HepG2 (cell line): ENCODE measurements around the gene RBAK. TPM values are rescaled to one million over a fixed set of nuclear protein-coding genes. Genes with fewer than 3 reads are reported as not detected.
"Not testable (repeated sequence)": the region's sequence is repeated elsewhere in the genome, so short reads cannot be mapped to it uniquely, and the experiment has no call there.

Source experiments
- ATAC-seq: fragments of 200-7000 bp; cut with Tn5 transposase; 3 replicates; pipeline ENCODE4 v1.9.1; 2020; ENCODE audit warnings: mild to moderate bottlenecking, moderate library complexity
- BruUV-seq: library from RNA; stranded (reverse); fragments of 400-500 nt; replicated peaks from 2 replicates; lab custom pipeline; 2021; lab: Mats Ljungman, UMichigan
- CTCF ChIA-PET: fragments of 300-600 bp; formaldehyde crosslinking; extraction: SDS; loops from one replicate; lab custom pipeline; 2021; ENCODE audit warnings: low total read pairs, inconsistent platforms, low intra/inter-chr PET ratio; lab: Yijun Ruan, JAX
- POLR2A ChIA-PET: fragments of 350-600 bp; sonication (Branson Sonifier 250); formaldehyde crosslinking; loops from one replicate; lab custom pipeline; 2020; ENCODE audit warnings: antibody characterized with exemption, inconsistent platforms; lab: Yijun Ruan, JAX
- DNase-seq: peaks from one replicate; pipeline ENCODE4 v3.0.0-alpha.2; 2015; ENCODE audit warnings: low spot score
- FAIRE-seq: peaks from 3 replicates; lab custom pipeline; 2011; peaks lifted over from hg19 to GRCh38; lab: Jason Lieb, UNC
- H2AFZ ChIP-seq: one replicate; pipeline ENCODE4 v1.6.1; 2011; ENCODE audit warnings: low read length, inconsistent platforms
- H3K27ac ChIP-seq: fragments of 300-600 bp; 3 replicates; pipeline ENCODE4 v1.8.0; 2011; ENCODE audit warnings: mixed run types, mild to moderate bottlenecking, mixed read lengths, low read length, inconsistent platforms; ENCODE audit not compliant: insufficient read depth; ENCODE audit errors: extremely low read length
- H3K27me3 ChIP-seq, 2 experiments: fragments of 200-600 bp in 1 of 2; 2 replicates in 1 of 2; 3 replicates in 1 of 2; pipeline versions ENCODE4 v1.6.0 to v1.8.0; 2011; ENCODE audit warnings: low read length in 2 of 2, mild to moderate bottlenecking in 2 of 2, moderate library complexity in 2 of 2, inconsistent platforms in 1 of 2; ENCODE audit not compliant: insufficient read depth in 2 of 2, control insufficient read depth in 1 of 2
- H3K36me3 ChIP-seq, 2 experiments: fragments of 200-600 bp in 1 of 2; replicated peaks in 1 of 2; 2 replicates in 1 of 2; 3 replicates in 1 of 2; pipeline versions ENCODE4 v1.5.1 to v1.8.0; 2011; ENCODE audit warnings: low read length in 2 of 2, inconsistent platforms in 1 of 2; ENCODE audit not compliant: insufficient read depth in 2 of 2, control insufficient read depth in 1 of 2
- H3K4me1 ChIP-seq: 2 replicates; pipeline ENCODE4 v1.5.1; 2012; ENCODE audit warnings: low read length, inconsistent platforms; ENCODE audit not compliant: insufficient read depth
- H3K4me2 ChIP-seq: 2 replicates; pipeline ENCODE4 v1.6.0; 2011; ENCODE audit warnings: low read depth, low read length, inconsistent platforms
- H3K4me3 ChIP-seq, 3 experiments: fragments of 200-600 bp in 1 of 3; sonication (generic), shearing (Covaris generic) in 1 of 3; replicated peaks in 1 of 3; 2 replicates each; pipeline ENCODE4 v1.5.1; 2011 to 2016; ENCODE audit warnings: low read length in 3 of 3, inconsistent platforms in 2 of 3, low read depth in 2 of 3, mild to moderate bottlenecking in 2 of 3, control low read depth in 1 of 3, mixed read lengths in 1 of 3; ENCODE audit not compliant: insufficient read depth in 1 of 3
- H3K79me2 ChIP-seq: one replicate; pipeline ENCODE4 v1.6.1; 2011; ENCODE audit warnings: low read length, inconsistent platforms; ENCODE audit not compliant: insufficient read depth
- H3K9ac ChIP-seq: 2 replicates; pipeline ENCODE4 v1.6.0; 2011; ENCODE audit warnings: mild to moderate bottlenecking, low read depth, low read length, inconsistent platforms; ENCODE audit not compliant: insufficient read depth
- H3K9me3 ChIP-seq: 2 replicates; pipeline ENCODE4 v1.5.1; 2012; ENCODE audit warnings: mild to moderate bottlenecking, low read length
- H4K20me1 ChIP-seq: 2 replicates; pipeline ENCODE4 v1.6.0; 2011; ENCODE audit warnings: inconsistent platforms, mild to moderate bottlenecking, low read length, moderate library complexity; ENCODE audit not compliant: insufficient read depth
- MED8 ChIP-seq: sonication (generic); formaldehyde crosslinking; IDR thresholded peaks from 2 replicates; pipeline ENCODE4 v1.8.1; 2023; ENCODE audit warnings: mild to moderate bottlenecking, missing genetic modification reagents; ENCODE audit not compliant: insufficient replicate concordance
- ZNF770 ChIP-seq: sonication (generic); formaldehyde crosslinking; IDR thresholded peaks from 2 replicates; pipeline ENCODE4 v1.5.0; 2020; ENCODE audit warnings: mild to moderate bottlenecking, missing genetic modification reagents
- WGBS: methylation state at CpG from one replicate; pipeline ENCODE4 v1.1.6; 2017; ENCODE audit warnings: low lambda C conversion rate; 5-methylcytosine and 5-hydroxymethylcytosine counted together
- in situ Hi-C: cut with HindIII; loops from 2 replicates; pipeline ENCODE4 v1.10.0; 2017; ENCODE audit warnings: low pct_unique_long_range_greater_than_20kb; ENCODE audit not compliant: extremely low pct_ligation_motif_present
- intact Hi-C: fragments of 100-400 bp; cut with micrococcal nuclease; formaldehyde crosslinking; loops from one replicate; pipeline ENCODE4 v1.10.0; 2022; ENCODE audit not compliant: unreplicated experiment
- polyA plus RNA-seq, 8 experiments: library from polyadenylated mRNA; depleted of rRNA in 3 of 8; stranded (reverse) in 7 of 8; unstranded in 1 of 8; fragments of >200 nt; fragmentation: Illumina TruSeq in 4 of 8; extraction: Trizol in 4 of 8; gene quantifications; 2 replicates each; pipeline versions ENCODE4 v1.2.1 to v1.2.3, GENCODE V29; 2011 to 2016; ENCODE audit warnings: low read depth in 4 of 8, missing spikeins in 1 of 8, mixed read lengths in 1 of 8; ENCODE audit not compliant: insufficient read depth in 1 of 8
- total RNA-seq, 5 experiments: library from RNA; depleted of rRNA; stranded (reverse); fragments of >200 nt; fragmentation: Illumina TruSeq; extraction: Trizol; gene quantifications; 2 replicates each; pipeline ENCODE4 v1.2.3, GENCODE V29; 2016; ENCODE audit warnings: low read depth in 1 of 5

RBAK gene
- total and polyA plus RNA-seq, 2 of the 13 experiments (the other 11 are each of a cell fraction or from before 2014, with no cell fraction given), result 4.4 to 11.8 TPM

GRCh38 chr7:5047127-5047526 is 1.5 kb downstream of the RBAK start:
- FAIRE-seq, H3K9ac ChIP-seq, H2AFZ ChIP-seq, CTCF ChIA-PET, DNase-seq, H3K27ac ChIP-seq, POLR2A ChIA-PET, intact Hi-C loops, H3K4me3 ChIP-seq, in situ Hi-C loops, ATAC-seq, H4K20me1 ChIP-seq, H3K27me3 ChIP-seq, BruUV-seq: not testable (repeated sequence)
- Histone ChIP-seq H3K79me2 (peaks cover 23% of the 10 kb centered on the region), H3K36me3 (peaks cover 2 to 17% of the 10 kb centered on the region in 2 experiments; a peak in 3 of 5 replicates), H3K4me2 (peak overlapping the region; percentile 60; the same call in 1 of the 2 replicates), H3K9me3 (peaks cover 16% of the 10 kb centered on the region), H3K4me1 (peaks cover 10% of the 10 kb centered on the region)
- TF ChIP-seq ZNF770 (CRISPR knock-in tag), result peak; percentile 97
- WGBS, result 76% methylated on average over 2 of the region's 2 CpGs

GRCh38 chr7:5050676-5051075 is 5.0 kb downstream of the RBAK start:
- intact Hi-C loops, result no loop called here

More at GRCh38 chr7:5050676-5051075, 5.0 kb downstream of the RBAK start:
- in situ Hi-C loops, result no loop called here
- H2AFZ ChIP-seq, result no peak overlapping the region
- no peak for FAIRE-seq
- no peak overlapping the region for H3K27ac ChIP-seq
- H3K79me2 ChIP-seq, result peaks cover 37% of the 10 kb centered on the region
- H3K4me2 ChIP-seq, result no peak overlapping the region
- ChIA-PET POLR2A (no interaction called here), CTCF (no interaction called here)
- 99% methylated on average over 2 of the region's 2 CpGs for WGBS
- H3K9ac ChIP-seq, result no peak overlapping the region
- peaks cover 18% of the 10 kb centered on the region for H3K9me3 ChIP-seq
- no TSS peak for BruUV-seq
- no peak for DNase-seq
- H4K20me1 ChIP-seq, result 0 out of 2 replicates have a peak, but pooled peaks cover 6% of the 10 kb centered on the region
- H3K4me1 ChIP-seq, result peaks cover 5% of the 10 kb centered on the region; the same call in 1 of the 2 replicates
- no peaks in the 10 kb centered on the region for H3K27me3 ChIP-seq
- TF ChIP-seq MED8 (CRISPR knock-in tag), result no peak
- peaks cover 3 to 36% of the 10 kb centered on the region in 2 experiments; a peak in 4 of 5 replicates for H3K36me3 ChIP-seq
- H3K4me3 ChIP-seq, result no peak overlapping the region
- ATAC-seq, result no peak
